WTC11 (cell line): Measurements from ENCODE around the gene ADAMTS19.

Experiments used
- CBFB ChIP-seq: sonication (generic); formaldehyde crosslinking; IDR thresholded peaks from 2 replicates; pipeline ENCODE4 v1.8.1; 2022; ENCODE audit warnings: mild to moderate bottlenecking, low read depth, missing genetic modification reagents
- E2F5 ChIP-seq: sonication (generic); formaldehyde crosslinking; IDR thresholded peaks from 2 replicates; pipeline ENCODE4 v1.8.1; 2022; ENCODE audit warnings: mild to moderate bottlenecking, moderate library complexity, missing genetic modification reagents
- FOXK1 ChIP-seq: sonication (generic); formaldehyde crosslinking; IDR thresholded peaks from 2 replicates; pipeline ENCODE4 v1.8.0; 2022; ENCODE audit warnings: mild to moderate bottlenecking, moderate library complexity, missing genetic modification reagents
- FOXP1 ChIP-seq: sonication (generic); formaldehyde crosslinking; IDR thresholded peaks from 2 replicates; pipeline ENCODE4 v1.8.0; 2022; ENCODE audit warnings: missing genetic modification reagents, mild to moderate bottlenecking, moderate library complexity, borderline replicate concordance
- HMGXB4 ChIP-seq: sonication (generic); formaldehyde crosslinking; IDR thresholded peaks from 2 replicates; pipeline ENCODE4 v1.8.1; 2023; ENCODE audit warnings: mild to moderate bottlenecking, moderate library complexity, missing genetic modification reagents
- MYBL2 ChIP-seq: sonication (generic); formaldehyde crosslinking; IDR thresholded peaks from 2 replicates; pipeline ENCODE4 v1.8.1; 2023; ENCODE audit warnings: mild to moderate bottlenecking, moderate library complexity, missing genetic modification reagents
- PRDM15 ChIP-seq: sonication (generic); formaldehyde crosslinking; IDR thresholded peaks from 2 replicates; pipeline ENCODE4 v1.8.0; 2022; ENCODE audit warnings: missing genetic modification reagents
- TEAD1 ChIP-seq: sonication (generic); formaldehyde crosslinking; IDR thresholded peaks from 2 replicates; pipeline ENCODE4 v1.8.0; 2022; ENCODE audit warnings: mild to moderate bottlenecking, missing genetic modification reagents
- ZNF138 ChIP-seq: sonication (generic); formaldehyde crosslinking; conservative IDR thresholded peaks from 2 replicates; pipeline ENCODE4 v1.8.1; 2022; ENCODE audit warnings: mild to moderate bottlenecking, moderate library complexity, missing genetic modification reagents
- TF ChIP-seq, protein P1 (sequence below): sonication (generic); formaldehyde crosslinking; IDR thresholded peaks from 2 replicates; pipeline ENCODE4 v1.8.0; 2022; ENCODE audit warnings: mild to moderate bottlenecking, missing genetic modification reagents
- TF ChIP-seq, protein P2 (sequence below): fragments of 200-600 bp; IDR thresholded peaks from 2 replicates; pipeline ENCODE4 v1.8.0; 2022; ENCODE audit warnings: antibody characterized with exemption
- TF ChIP-seq, protein P3 (sequence below): sonication (generic); formaldehyde crosslinking; IDR thresholded peaks from 2 replicates; pipeline ENCODE4 v1.8.1; 2022; ENCODE audit warnings: low read depth, missing genetic modification reagents, borderline replicate concordance

GRCh38 chr5:129572060-129572459, 112.0 kb downstream of the ADAMTS19 start:
- TF ChIP-seq MYBL2 (CRISPR knock-in tag) (no peak), E2F5 (CRISPR knock-in tag) (no peak), TEAD1 (CRISPR knock-in tag) (no peak), FOXK1 (no peak), ZNF138 (no peak), HMGXB4 (CRISPR knock-in tag) (no peak), CBFB (CRISPR knock-in tag) (no peak), FOXP1 (CRISPR knock-in tag) (no peak), PRDM15 (CRISPR knock-in tag) (no peak)
- TF ChIP-seq, protein P1, sequence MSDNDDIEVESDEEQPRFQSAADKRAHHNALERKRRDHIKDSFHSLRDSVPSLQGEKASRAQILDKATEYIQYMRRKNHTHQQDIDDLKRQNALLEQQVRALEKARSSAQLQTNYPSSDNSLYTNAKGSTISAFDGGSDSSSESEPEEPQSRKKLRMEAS (CRISPR knock-in tag): no peak
- TF ChIP-seq, protein P2, sequence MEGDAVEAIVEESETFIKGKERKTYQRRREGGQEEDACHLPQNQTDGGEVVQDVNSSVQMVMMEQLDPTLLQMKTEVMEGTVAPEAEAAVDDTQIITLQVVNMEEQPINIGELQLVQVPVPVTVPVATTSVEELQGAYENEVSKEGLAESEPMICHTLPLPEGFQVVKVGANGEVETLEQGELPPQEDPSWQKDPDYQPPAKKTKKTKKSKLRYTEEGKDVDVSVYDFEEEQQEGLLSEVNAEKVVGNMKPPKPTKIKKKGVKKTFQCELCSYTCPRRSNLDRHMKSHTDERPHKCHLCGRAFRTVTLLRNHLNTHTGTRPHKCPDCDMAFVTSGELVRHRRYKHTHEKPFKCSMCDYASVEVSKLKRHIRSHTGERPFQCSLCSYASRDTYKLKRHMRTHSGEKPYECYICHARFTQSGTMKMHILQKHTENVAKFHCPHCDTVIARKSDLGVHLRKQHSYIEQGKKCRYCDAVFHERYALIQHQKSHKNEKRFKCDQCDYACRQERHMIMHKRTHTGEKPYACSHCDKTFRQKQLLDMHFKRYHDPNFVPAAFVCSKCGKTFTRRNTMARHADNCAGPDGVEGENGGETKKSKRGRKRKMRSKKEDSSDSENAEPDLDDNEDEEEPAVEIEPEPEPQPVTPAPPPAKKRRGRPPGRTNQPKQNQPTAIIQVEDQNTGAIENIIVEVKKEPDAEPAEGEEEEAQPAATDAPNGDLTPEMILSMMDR: no peak
- TF ChIP-seq, protein P3, sequence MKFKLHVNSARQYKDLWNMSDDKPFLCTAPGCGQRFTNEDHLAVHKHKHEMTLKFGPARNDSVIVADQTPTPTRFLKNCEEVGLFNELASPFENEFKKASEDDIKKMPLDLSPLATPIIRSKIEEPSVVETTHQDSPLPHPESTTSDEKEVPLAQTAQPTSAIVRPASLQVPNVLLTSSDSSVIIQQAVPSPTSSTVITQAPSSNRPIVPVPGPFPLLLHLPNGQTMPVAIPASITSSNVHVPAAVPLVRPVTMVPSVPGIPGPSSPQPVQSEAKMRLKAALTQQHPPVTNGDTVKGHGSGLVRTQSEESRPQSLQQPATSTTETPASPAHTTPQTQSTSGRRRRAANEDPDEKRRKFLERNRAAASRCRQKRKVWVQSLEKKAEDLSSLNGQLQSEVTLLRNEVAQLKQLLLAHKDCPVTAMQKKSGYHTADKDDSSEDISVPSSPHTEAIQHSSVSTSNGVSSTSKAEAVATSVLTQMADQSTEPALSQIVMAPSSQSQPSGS: no peak
